PFSK-1 (cell line): ENCODE data around the gene DPPA3.

Source experiments
- FOXP2 ChIP-seq: optimal IDR thresholded peaks from 2 replicates; pipeline ENCODE3; 2011; ENCODE audit warnings: borderline replicate concordance, control low read depth, inconsistent platforms; ENCODE audit not compliant: insufficient read depth; ENCODE audit errors: extremely low read length, extremely low read depth
- POLR2AphosphoS5 ChIP-seq: IDR thresholded peaks from 2 replicates; pipeline ENCODE4 v1.6.1; 2012; ENCODE audit warnings: low read depth, mild to moderate bottlenecking, control low read depth, low read length, moderate library complexity
- TF ChIP-seq, protein P1 (sequence below), 2 experiments: IDR thresholded peaks; 2 replicates each; pipeline versions ENCODE4 v1.6.1 to v1.8.0; 2011 to 2012; ENCODE audit warnings: low read depth in 2 of 2, low read length in 2 of 2, control low read depth in 1 of 2, inconsistent platforms in 1 of 2, mild to moderate bottlenecking in 1 of 2, moderate library complexity in 1 of 2; ENCODE audit not compliant: insufficient read depth in 1 of 2

DNA sequence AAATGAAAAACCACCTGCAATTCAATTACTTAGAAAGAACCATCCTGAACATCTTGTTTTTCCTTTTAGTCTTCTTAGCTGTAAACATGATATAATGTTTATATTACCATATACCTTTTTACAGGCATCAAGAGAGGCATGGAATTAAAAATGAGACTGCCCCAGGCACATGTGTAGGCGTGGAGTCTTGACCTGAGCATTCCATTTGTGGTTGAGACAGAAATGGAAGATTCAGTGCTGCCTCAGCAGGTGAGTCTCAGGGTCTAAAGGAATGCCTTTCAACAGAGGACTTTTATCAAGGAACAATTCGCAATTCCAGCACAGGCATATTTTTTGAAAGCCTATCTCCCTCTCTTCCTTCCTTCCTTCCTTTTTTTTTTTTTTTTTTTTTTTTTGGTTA, 45.8 kb downstream of the DPPA3 start:
- no peak for TF ChIP-seq POLR2AphosphoS5
- TF ChIP-seq, protein P1, sequence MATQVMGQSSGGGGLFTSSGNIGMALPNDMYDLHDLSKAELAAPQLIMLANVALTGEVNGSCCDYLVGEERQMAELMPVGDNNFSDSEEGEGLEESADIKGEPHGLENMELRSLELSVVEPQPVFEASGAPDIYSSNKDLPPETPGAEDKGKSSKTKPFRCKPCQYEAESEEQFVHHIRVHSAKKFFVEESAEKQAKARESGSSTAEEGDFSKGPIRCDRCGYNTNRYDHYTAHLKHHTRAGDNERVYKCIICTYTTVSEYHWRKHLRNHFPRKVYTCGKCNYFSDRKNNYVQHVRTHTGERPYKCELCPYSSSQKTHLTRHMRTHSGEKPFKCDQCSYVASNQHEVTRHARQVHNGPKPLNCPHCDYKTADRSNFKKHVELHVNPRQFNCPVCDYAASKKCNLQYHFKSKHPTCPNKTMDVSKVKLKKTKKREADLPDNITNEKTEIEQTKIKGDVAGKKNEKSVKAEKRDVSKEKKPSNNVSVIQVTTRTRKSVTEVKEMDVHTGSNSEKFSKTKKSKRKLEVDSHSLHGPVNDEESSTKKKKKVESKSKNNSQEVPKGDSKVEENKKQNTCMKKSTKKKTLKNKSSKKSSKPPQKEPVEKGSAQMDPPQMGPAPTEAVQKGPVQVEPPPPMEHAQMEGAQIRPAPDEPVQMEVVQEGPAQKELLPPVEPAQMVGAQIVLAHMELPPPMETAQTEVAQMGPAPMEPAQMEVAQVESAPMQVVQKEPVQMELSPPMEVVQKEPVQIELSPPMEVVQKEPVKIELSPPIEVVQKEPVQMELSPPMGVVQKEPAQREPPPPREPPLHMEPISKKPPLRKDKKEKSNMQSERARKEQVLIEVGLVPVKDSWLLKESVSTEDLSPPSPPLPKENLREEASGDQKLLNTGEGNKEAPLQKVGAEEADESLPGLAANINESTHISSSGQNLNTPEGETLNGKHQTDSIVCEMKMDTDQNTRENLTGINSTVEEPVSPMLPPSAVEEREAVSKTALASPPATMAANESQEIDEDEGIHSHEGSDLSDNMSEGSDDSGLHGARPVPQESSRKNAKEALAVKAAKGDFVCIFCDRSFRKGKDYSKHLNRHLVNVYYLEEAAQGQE (IDR thresholded peaks at IDR 0.05; ENCODE audit: insufficient read depth in 1 of 2, low read depth in 2 of 2, low read length in 2 of 2) = no peak
- no peak for TF ChIP-seq FOXP2
